T-helper 1 cell (primary cell): ENCODE data around the gene KCNK16.

Experiments used
- DNase-seq, 5 donors: peaks; one replicate each; pipeline ENCODE4 v3.0.0-alpha.2; 2012 to 2020

The KCNK16 gene

DNA sequence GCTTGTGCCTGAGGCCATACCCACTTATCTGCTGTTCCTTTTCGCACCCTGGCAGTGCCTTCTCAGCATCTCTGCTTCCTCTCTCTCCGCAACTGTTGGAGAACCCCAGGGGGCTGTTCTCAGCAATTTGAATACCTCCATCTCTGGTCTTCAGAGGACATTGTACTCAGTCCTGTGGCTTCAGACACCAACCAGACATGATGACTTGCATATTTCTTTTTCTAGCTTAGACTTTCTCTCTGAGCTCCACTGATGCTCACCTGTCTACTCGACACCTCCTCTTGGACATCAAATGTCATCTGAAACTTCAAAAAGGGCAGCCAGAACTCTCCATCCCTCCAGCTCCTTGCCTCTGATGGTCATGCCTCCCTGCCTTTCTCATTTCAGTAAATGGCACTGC lies 18.9 kb upstream of the KCNK16 start:
- no peak for DNase-seq

GRCh38 chr6:39339868-39340550 lies 17.5 kb upstream of the KCNK16 start:
- no peak for DNase-seq

GRCh38 chr6:39339096-39339867 lies 16.8 kb upstream of the KCNK16 start:
- DNase-seq, result no peak

DNA sequence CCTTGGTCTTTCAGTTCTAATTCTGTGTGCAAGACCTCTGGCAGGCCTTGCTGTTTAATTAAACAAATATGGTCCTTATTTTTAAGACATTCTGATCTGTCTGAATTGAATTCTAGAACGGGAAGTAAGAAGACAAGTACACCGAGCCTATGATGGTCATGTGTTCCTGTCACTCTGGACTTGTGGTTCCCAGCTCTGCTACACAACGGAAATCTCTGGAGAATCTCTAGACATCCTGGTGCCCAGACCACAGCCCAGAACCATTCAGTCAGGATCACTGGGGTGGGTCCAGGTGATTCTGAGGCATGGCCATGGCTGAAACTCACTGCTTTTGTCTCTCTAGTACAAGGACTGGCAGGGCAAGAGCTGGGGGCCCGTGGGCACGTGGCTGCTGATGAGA lies 15.9 kb upstream of the KCNK16 start:
- DNase-seq, result no peak

- DNase-seq, result peak in 1 of 5 donors; percentile 35
Measured at GRCh38 chr6:39335780-39336545, 13.5 kb upstream of the KCNK16 start.

DNA sequence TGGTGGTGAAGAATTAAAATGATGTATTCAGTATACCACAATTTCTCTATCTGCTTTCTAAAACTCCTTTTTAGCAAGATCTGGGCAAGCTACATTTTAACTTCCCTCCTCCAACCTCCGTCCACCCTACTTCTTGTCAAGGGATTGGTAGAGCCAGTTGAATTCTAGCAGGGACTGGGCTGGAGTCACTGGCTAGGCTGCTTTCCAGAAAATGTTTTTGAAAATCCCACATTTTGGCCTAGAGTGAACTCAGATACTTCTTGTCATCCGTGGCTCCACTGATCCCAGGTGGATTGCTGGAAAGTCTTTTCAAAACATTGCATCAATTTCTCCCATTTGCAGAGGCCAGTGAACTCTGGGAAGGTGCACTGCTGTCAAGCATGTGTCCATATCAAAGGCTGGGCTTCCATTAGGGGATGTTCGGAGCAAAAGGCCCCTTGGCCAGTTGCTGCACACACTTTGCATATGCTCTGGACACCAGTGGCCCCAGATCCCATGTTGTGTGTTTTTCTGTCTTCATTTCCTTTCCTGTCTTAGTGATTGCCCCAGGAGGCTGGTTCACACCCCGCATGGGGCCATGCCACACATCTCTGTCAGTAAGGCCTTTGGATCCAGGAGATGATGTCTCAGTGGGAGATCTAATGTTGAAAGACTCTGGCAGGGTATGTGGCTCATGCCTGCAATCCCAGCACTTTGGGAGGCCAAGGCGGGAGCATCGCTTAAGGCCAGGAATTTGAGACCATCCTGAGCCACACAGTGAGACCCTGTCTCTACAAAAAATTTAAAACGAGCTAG lies 11.3 kb upstream of the KCNK16 start:
- DNase-seq, result no peak

- DNase-seq, result no peak
Measured at GRCh38 chr6:39330476-39330875, 8.0 kb upstream of the KCNK16 start.

GRCh38 chr6:39330057-39330456 lies 7.6 kb upstream of the KCNK16 start:
- no peak for DNase-seq

GRCh38 chr6:39328066-39328465 lies 5.6 kb upstream of the KCNK16 start:
- no peak for DNase-seq

- no peak for DNase-seq
Measured at GRCh38 chr6:39327507-39327906, 5.0 kb upstream of the KCNK16 start.

DNA sequence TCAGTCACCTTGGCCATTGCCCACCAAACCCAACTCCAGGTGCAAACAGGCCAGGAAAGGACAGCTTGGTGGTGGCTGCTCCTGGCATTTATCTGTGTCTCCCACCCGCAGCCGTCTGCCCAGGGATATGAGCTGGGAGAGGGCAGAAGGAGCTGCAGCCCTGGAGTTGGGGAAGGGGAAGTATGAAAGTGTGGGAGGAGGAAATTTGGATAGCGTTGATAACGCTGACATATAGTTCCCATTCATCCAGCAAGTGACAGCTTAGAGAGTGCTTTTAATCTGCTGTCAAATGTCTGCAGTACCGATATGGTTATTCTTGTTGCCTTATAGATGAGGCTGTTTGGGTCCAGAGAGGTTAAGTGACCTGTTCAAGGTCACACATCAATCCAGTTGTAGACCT lies 741 bp downstream of the KCNK16 start:
- DNase-seq, result no peak

DNA sequence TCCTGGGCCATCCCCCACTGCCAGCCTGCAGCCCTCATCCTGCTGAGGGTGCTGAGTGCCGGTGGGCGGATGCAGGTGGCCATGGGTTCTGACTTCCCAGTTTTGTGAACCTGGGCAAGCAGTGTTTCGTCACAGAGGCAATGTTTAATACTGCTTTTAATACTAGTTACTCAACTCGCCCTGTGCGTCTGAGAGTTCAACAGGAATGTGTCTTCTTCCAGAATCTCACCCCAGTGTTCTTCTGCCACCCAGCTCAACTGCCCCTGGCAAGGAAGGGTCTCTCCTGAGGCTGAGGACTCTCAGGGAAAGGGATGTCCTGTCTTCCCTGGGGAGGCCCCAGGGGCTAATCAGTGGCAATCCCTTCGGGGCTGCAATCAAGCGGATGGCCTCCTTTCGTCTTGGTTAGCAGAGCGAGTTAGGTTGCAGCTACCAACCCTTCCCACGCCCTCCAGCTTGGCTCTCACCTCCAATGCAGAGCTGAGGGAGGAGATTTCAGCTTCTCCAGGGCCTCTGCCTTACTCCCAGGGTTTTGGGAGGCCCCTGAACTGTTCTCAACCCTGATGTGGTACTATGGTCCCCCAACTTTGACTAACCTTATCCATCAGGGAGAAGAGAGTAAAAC lies 2.0 kb downstream of the KCNK16 start:
- no peak for DNase-seq

- no peak for DNase-seq
Measured at GRCh38 chr6:39319621-39320362, 2.7 kb downstream of the KCNK16 start.

DNA sequence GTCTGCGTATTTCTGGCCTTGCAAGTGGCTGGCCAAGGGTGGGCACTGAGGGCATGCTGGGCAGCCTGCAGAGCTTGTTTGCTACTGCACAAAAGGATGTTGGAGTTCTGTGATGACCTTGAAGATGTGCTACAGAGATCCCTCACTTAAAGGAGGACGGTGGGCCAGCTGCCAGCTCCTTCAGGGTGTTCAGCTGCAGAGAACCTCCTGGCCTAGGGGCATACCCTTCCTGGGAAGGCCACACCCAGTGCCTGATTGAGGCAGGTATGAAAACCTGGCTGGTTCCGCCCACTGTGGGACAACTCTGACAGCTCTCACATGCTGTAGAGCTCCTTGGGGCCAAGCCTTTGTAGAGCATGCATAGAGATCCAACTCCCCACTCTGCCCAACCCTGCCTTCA lies 5.2 kb downstream of the KCNK16 start:
- DNase-seq, result no peak

- no peak for DNase-seq
Measured at GRCh38 chr6:39314273-39314795, 8.2 kb downstream of the KCNK16 start, which contains the start of gene KCNK17. TSS of gene KCNK17 (minus strand) at chr6:39314419. CDS start at chr6:39314320, 99 bp downstream.

- no peak for DNase-seq
Measured at GRCh38 chr6:39313526-39314272, 8.8 kb downstream of the KCNK16 start.

- no peak for DNase-seq
Measured at GRCh38 chr6:39312912-39313525, 9.5 kb downstream of the KCNK16 start.

DNA sequence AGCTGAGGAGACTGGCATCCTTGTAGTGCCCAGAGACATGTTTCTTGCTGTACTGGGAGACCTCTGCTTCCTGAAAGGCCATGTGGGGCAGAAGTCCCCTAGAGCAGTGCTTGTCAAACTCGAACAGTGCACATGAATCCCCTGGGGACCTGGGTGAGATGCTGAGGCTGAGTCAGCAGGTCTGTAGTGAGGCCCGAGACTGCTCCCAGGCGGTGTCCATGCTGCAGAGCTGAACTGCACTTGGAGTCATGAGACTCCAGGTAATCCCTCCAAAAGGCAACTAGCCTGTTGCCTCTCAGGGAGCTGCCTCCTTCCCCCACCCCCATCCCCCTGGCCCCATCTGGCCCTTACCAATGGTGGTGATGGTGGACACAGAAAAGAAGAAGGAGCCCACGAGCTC lies 12.0 kb downstream of the KCNK16 start:
- DNase-seq, result no peak

DNA sequence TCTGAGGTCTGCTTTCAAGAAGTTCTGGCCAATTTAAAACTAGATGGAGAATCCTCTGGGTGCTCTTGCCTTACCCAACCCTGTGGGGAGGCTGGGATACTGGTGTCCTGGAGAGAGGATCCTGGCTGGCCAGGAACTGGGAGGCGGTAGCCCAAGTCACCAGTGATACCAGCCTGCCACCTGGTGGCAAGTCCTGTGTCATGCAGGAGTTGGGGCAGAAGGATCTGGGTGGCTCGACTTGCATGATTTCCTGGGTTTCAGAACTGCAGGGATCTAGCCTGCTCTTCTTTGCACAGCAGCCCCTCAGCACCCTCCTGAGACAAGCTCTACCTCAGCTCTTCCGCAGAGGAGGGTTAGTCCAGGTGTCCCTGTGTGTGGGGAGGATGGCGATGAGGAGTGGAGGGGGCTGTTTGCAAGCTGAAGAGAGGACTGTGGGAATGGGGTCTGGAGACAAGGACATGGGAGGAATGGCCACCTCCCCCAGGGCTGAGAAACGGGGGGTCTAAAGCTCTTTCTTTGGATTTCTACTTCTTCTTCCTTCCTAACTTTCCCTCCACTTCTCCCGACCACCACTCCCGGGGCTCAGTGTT lies 12.5 kb downstream of the KCNK16 start:
- DNase-seq, result peak in 4 of 5 donors; percentile 17 to 45 (median 32)

DNA sequence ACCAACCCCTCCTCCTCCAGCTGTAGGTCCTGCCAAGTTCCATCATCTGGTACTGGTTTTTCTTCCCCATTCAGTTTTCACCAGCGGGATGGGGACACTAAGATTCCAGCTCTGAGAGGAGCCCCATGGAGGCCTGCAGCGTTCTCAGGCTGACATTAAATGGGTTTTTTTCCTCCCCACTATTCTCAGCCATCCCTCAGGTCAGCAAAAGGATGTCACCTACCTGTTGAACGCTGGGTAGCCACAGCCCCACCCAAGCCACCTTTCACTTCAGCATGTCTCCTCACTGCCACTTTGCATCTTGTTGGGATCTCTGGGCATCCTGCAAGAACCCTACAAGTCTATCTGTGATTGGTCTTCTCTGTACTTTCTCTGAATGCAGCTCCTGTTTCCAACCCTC lies 15.0 kb downstream of the KCNK16 start:
- DNase-seq, result no peak
